ENCODE results near the gene AGAP5.

DNA sequence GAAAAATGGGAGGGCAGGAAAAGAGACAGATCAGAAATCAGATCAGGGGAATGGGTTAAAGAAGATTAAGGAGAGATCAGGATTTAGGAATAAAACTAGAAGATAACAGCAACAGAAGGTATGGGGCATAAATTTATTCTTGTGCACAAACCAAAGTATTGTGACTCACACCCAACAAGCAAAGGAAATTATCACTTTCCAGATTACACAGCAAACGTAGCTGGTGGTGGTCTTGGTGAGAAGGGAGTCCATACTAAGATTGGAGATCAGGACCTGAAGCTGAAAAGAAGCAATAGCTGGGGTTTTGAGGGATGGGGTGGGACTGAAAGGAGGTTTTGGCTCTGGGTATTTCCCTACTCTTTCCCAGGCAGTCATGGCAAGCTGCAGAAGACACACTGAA, 53.1 kb downstream of the AGAP5 start:
- TF ChIP-seq BRCA1 (IDR thresholded peaks at IDR 0.05; ENCODE audit: low read depth, low read length) = no peak
- TF ChIP-seq RFX5 (IDR thresholded peaks at IDR 0.05; ENCODE audit: borderline replicate concordance, low read depth, low read length) = no peak
- no peak for TF ChIP-seq TAF1 (IDR thresholded peaks at IDR 0.05; ENCODE audit: low read depth, low read length)
- no peak for TF ChIP-seq YY1 (IDR thresholded peaks at IDR 0.05; ENCODE audit: low read depth, low read length)
- no peak for TF ChIP-seq POLR2A (IDR thresholded peaks at IDR 0.05; ENCODE audit: control extremely low read depth in 1 of 2, low read depth in 2 of 2, low read length in 2 of 2)
